Activated CD4-positive, alpha-beta T cell treated with anti-CD3 and anti-CD28 coated beads, Interleukin-10, Interleukin-2, amounts not matched to agents 100 ng/mL and 50 ng/mL, durations not matched to agents 16 hours and 8 hours (primary cell): ENCODE measurements around the gene PUM1.
"Not testable (repeated sequence)": the region's sequence is repeated elsewhere in the genome, so short reads cannot be mapped to it uniquely, and the experiment has no call there.

Source experiments
- DNase-seq: peaks from one replicate; pipeline ENCODE4 v3.0.0-alpha.2; 2020

The PUM1 gene

GRCh38 chr1:30991862-30992606 is 73.5 kb downstream of the PUM1 start:
- no peak for DNase-seq

GRCh38 chr1:30990591-30990990 is 74.9 kb downstream of the PUM1 start:
- no peak for DNase-seq

GRCh38 chr1:30988045-30988444 is 77.5 kb downstream of the PUM1 start:
- DNase-seq, result no peak

- no peak for DNase-seq
These were observed 78.8 kb downstream of the PUM1 start for GRCh38 chr1:30986755-30987154.

- no peak for DNase-seq
These were observed 80.5 kb downstream of the PUM1 start for GRCh38 chr1:30984991-30985503.

GRCh38 chr1:30984165-30984889 is 81.2 kb downstream of the PUM1 start:
- DNase-seq, result no peak

- DNase-seq, result no peak
These were observed 82.6 kb downstream of the PUM1 start for GRCh38 chr1:30982937-30983336.

GRCh38 chr1:30982431-30982830 is 83.1 kb downstream of the PUM1 start:
- no peak for DNase-seq

GRCh38 chr1:30981172-30981571 is 84.3 kb downstream of the PUM1 start:
- no peak for DNase-seq

GRCh38 chr1:30977511-30977910 is 88.0 kb downstream of the PUM1 start:
- peak; percentile 35 for DNase-seq

- no peak for DNase-seq
These were observed 88.4 kb downstream of the PUM1 start for GRCh38 chr1:30977105-30977504.

- DNase-seq, result no peak
These were observed 89.4 kb downstream of the PUM1 start for GRCh38 chr1:30976143-30976542.

- no peak for DNase-seq
These were observed 90.3 kb downstream of the PUM1 start for GRCh38 chr1:30975217-30975616.

- no peak for DNase-seq
These were observed 91.0 kb downstream of the PUM1 start for GRCh38 chr1:30974536-30974935.

GRCh38 chr1:30972349-30972748 is 93.2 kb downstream of the PUM1 start:
- not testable (repeated sequence) for DNase-seq

GRCh38 chr1:30971496-30971895 is 94.0 kb downstream of the PUM1 start:
- no peak for DNase-seq

GRCh38 chr1:30969903-30970302 is 95.6 kb downstream of the PUM1 start:
- no peak for DNase-seq

- no peak for DNase-seq
These were observed 97.1 kb downstream of the PUM1 start for GRCh38 chr1:30968220-30968971.

GRCh38 chr1:30966690-30967369 is 98.7 kb downstream of the PUM1 start:
- DNase-seq, result no peak

GRCh38 chr1:30965924-30966599 is 99.5 kb downstream of the PUM1 start:
- no peak for DNase-seq

- DNase-seq, result no peak
These were observed 100.8 kb downstream of the PUM1 start for GRCh38 chr1:30964706-30965105.
